H9 (cell line): ENCODE data around the gene YBX1. TPM values are rescaled to one million over a fixed set of nuclear protein-coding genes. Genes with fewer than 3 reads are reported as not detected.
"Not testable (repeated sequence)": the region's sequence is repeated elsewhere in the genome, so short reads cannot be mapped to it uniquely, and the experiment has no call there.

Source experiments
- DNase-seq: peaks from one replicate; pipeline ENCODE4 v3.0.0-alpha.2; 2017
- H2AFZ ChIP-seq: one replicate; pipeline ENCODE4 v1.6.1; 2013; ENCODE audit warnings: mild to moderate bottlenecking, low read length, control low read depth, moderate library complexity
- H2AK5ac ChIP-seq: 2 replicates; pipeline ENCODE4 v1.6.1; 2013; ENCODE audit warnings: low read length, control low read depth, mixed read lengths; ENCODE audit not compliant: insufficient read length
- H2BK120ac ChIP-seq: one replicate; pipeline ENCODE4 v1.6.1; 2013; ENCODE audit warnings: low read depth, mild to moderate bottlenecking, low read length, control low read depth, inconsistent platforms; ENCODE audit not compliant: poor library complexity, severe bottlenecking
- H2BK12ac ChIP-seq: 2 replicates; pipeline ENCODE4 v1.6.1; 2013; ENCODE audit warnings: low read length, control low read depth, mixed read lengths, low read depth; ENCODE audit not compliant: insufficient read length
- H2BK15ac ChIP-seq: 2 replicates; pipeline ENCODE4 v1.6.1; 2013; ENCODE audit warnings: low read depth, low read length, control low read depth
- H2BK20ac ChIP-seq: one replicate; pipeline ENCODE4 v1.6.1; 2013; ENCODE audit warnings: low read depth, mild to moderate bottlenecking, low read length, control low read depth, inconsistent platforms; ENCODE audit not compliant: poor library complexity, severe bottlenecking
- H2BK5ac ChIP-seq: 2 replicates; pipeline ENCODE4 v1.6.1; 2013; ENCODE audit warnings: low read length, control low read depth, mixed read lengths; ENCODE audit not compliant: insufficient read length
- H3K14ac ChIP-seq: 2 replicates; pipeline ENCODE4 v1.6.1; 2013; ENCODE audit warnings: low read length, control low read depth; ENCODE audit not compliant: insufficient read depth
- H3K18ac ChIP-seq: 2 replicates; pipeline ENCODE4 v1.6.1; 2013; ENCODE audit warnings: low read depth, mild to moderate bottlenecking, mixed read lengths, low read length, control low read depth; ENCODE audit not compliant: insufficient read length
- H3K23ac ChIP-seq: 2 replicates; pipeline ENCODE4 v1.6.1; 2013; ENCODE audit warnings: low read length, control low read depth, mixed read lengths, low read depth; ENCODE audit not compliant: insufficient read length
- H3K23me2 ChIP-seq: 2 replicates; pipeline ENCODE4 v1.6.1; 2013; ENCODE audit warnings: low read depth, mild to moderate bottlenecking, mixed read lengths, low read length, control low read depth; ENCODE audit not compliant: insufficient read length, poor library complexity, severe bottlenecking
- H3K27ac ChIP-seq: 2 replicates; pipeline ENCODE4 v1.5.1; 2013; ENCODE audit warnings: low read length, control low read depth, mixed read lengths, low read depth; ENCODE audit not compliant: insufficient read length
- H3K27me3 ChIP-seq: 2 replicates; pipeline ENCODE4 v1.6.1; 2013; ENCODE audit warnings: low read length, control low read depth, inconsistent platforms; ENCODE audit not compliant: insufficient read depth
- H3K4ac ChIP-seq: 2 replicates; pipeline ENCODE4 v1.6.1; 2013; ENCODE audit warnings: low read depth, mild to moderate bottlenecking, control low read depth, inconsistent platforms, low read length, moderate library complexity
- H3K4me1 ChIP-seq: 2 replicates; pipeline ENCODE4 v1.6.1; 2013; ENCODE audit warnings: low read length, control low read depth, inconsistent platforms; ENCODE audit not compliant: insufficient read depth
- H3K4me2 ChIP-seq: 2 replicates; pipeline ENCODE4 v1.6.1; 2013; ENCODE audit warnings: low read length, control low read depth, mixed read lengths; ENCODE audit not compliant: insufficient read length, insufficient read depth
- H3K56ac ChIP-seq: 2 replicates; pipeline ENCODE4 v1.6.1; 2013; ENCODE audit warnings: low read depth, mild to moderate bottlenecking, mixed read lengths, low read length, control low read depth; ENCODE audit not compliant: insufficient read length
- H3K79me1 ChIP-seq: 2 replicates; pipeline ENCODE4 v1.6.1; 2013; ENCODE audit warnings: low read depth, mild to moderate bottlenecking, moderate library complexity, low read length, control low read depth, inconsistent platforms; ENCODE audit not compliant: insufficient read depth, poor library complexity, severe bottlenecking
- H3K79me2 ChIP-seq: 2 replicates; pipeline ENCODE4 v1.6.1; 2013; ENCODE audit warnings: low read length, control low read depth, inconsistent platforms; ENCODE audit not compliant: insufficient read depth
- H3K9ac ChIP-seq: 2 replicates; pipeline ENCODE4 v1.6.1; 2013; ENCODE audit warnings: low read length, control low read depth, mixed read lengths; ENCODE audit not compliant: insufficient read length; ENCODE audit errors: extremely low read depth
- H3K9me3 ChIP-seq: one replicate; pipeline ENCODE4 v1.6.1; 2013; ENCODE audit warnings: low read depth, low read length, inconsistent platforms; ENCODE audit not compliant: control insufficient read depth
- H3T11ph ChIP-seq: one replicate; pipeline ENCODE4 v1.6.1; 2013; ENCODE audit warnings: mild to moderate bottlenecking, low read length, control low read depth, inconsistent platforms
- H4K20me1 ChIP-seq: one replicate; pipeline ENCODE4 v1.6.1; 2013; ENCODE audit not compliant: control insufficient read depth, insufficient read length, insufficient read depth
- H4K5ac ChIP-seq: 2 replicates; pipeline ENCODE4 v1.6.1; 2013; ENCODE audit warnings: low read depth, mild to moderate bottlenecking, mixed read lengths, low read length, control low read depth; ENCODE audit not compliant: insufficient read length
- H4K8ac ChIP-seq: replicated peaks from 2 replicates; pipeline ENCODE4 v1.6.1; 2013; ENCODE audit warnings: low read length, control low read depth, mixed read lengths, low read depth; ENCODE audit not compliant: insufficient read length
- H4K91ac ChIP-seq: 2 replicates; pipeline ENCODE4 v1.6.1; 2013; ENCODE audit warnings: low read depth, mild to moderate bottlenecking, moderate library complexity, mixed read lengths, low read length, control low read depth; ENCODE audit not compliant: insufficient read length
- H3K27ac Mint-ChIP-seq, 3 experiments: 2 replicates in 2 of 3; 3 replicates in 1 of 3; pipeline ENCODE4 v1.8.0; 2020 to 2021; ENCODE audit warnings: mixed read lengths in 3 of 3, mild to moderate bottlenecking in 1 of 3, moderate library complexity in 1 of 3
- H3K27me3 Mint-ChIP-seq: 2 replicates; pipeline ENCODE4 v1.8.0; 2021; ENCODE audit warnings: low read depth, mild to moderate bottlenecking, moderate library complexity, mixed read lengths
- H3K36me3 Mint-ChIP-seq, 3 experiments: 2 replicates in 2 of 3; 3 replicates in 1 of 3; pipeline ENCODE4 v1.8.0; 2020 to 2021; ENCODE audit warnings: low read depth in 3 of 3, mixed read lengths in 3 of 3; ENCODE audit not compliant: insufficient read depth in 1 of 3
- H3K4me1 Mint-ChIP-seq, 2 experiments: 2 replicates each; pipeline ENCODE4 v1.8.0; 2020; ENCODE audit warnings: mixed read lengths in 2 of 2
- H3K4me3 Mint-ChIP-seq, 2 experiments: 2 replicates in 1 of 2; 3 replicates in 1 of 2; pipeline ENCODE4 v1.8.0; 2020 to 2021; ENCODE audit warnings: mild to moderate bottlenecking in 2 of 2, mixed read lengths in 2 of 2, moderate library complexity in 1 of 2
- H3K9me3 Mint-ChIP-seq, 2 experiments: 2 replicates in 1 of 2; 3 replicates in 1 of 2; pipeline ENCODE4 v1.8.0; 2020; ENCODE audit warnings: mild to moderate bottlenecking in 2 of 2, mixed read lengths in 2 of 2, moderate library complexity in 1 of 2
- CTCF ChIP-seq: fragments of 200-600 bp; sonication (generic); conservative IDR thresholded peaks from 3 replicates; pipeline ENCODE4 v1.8.0; 2021; ENCODE audit warnings: antibody characterized with exemption, mild to moderate bottlenecking
- WGBS: extraction: QIAGEN DNeasy Blood & Tissue Kit; methylation state at CpG from one replicate; pipeline ENCODE4 v1.1.7; 2013; ENCODE audit warnings: missing lambda C conversion rate, low lambda C conversion rate, mixed read lengths; ENCODE audit not compliant: insufficient read length; ENCODE audit errors: extremely low coverage; 5-methylcytosine and 5-hydroxymethylcytosine counted together
- total RNA-seq: library from RNA; stranded (reverse); gene quantifications from 2 replicates; pipeline ENCODE4 v1.2.1, GENCODE V29; 2021

Gene YBX1
- total RNA-seq, 1 experiment from 2014 or later: 1,019 TPM

GRCh38 chr1:42723511-42723910 lies 41.3 kb downstream of the YBX1 start:
- Histone ChIP-seq H3K27me3 (no peaks in the 10 kb centered on the region), H4K5ac (no peak overlapping the region), H2BK15ac (no peak overlapping the region), H3K9me3 (no peaks in the 10 kb centered on the region), H4K8ac (no peak overlapping the region), H3K18ac (no peak overlapping the region), H2BK12ac (no peak overlapping the region), H3K79me2 (no peaks in the 10 kb centered on the region), H4K91ac (no peak overlapping the region), H3K4me1 (no peaks in the 10 kb centered on the region), H3K9ac (no peak overlapping the region), H3K27ac (no peak overlapping the region), H2BK120ac (no peak overlapping the region), H4K20me1 (no peaks in the 10 kb centered on the region), H2AFZ (no peak overlapping the region), H3K23ac (no peak overlapping the region), H3T11ph (no peak overlapping the region), H3K23me2 (no peaks in the 10 kb centered on the region), H3K4me2 (no peak overlapping the region), H2BK5ac (no peak overlapping the region), H3K4ac (no peak overlapping the region), H3K79me1 (no peaks in the 10 kb centered on the region), H3K56ac (no peak overlapping the region), H2AK5ac (no peak overlapping the region), H2BK20ac (no peak overlapping the region), H3K14ac (no peak overlapping the region)
- peaks cover 2 to 5% of the 10 kb centered on the region in 2 experiments; a peak in 2 of 5 replicates for H3K9me3 Mint-ChIP-seq
- WGBS: no CpG with 5 or more reads among the region's 6 CpGs
- H3K4me3 Mint-ChIP-seq: no peak overlapping the region
- peaks cover 2 to 10% (median 3%) of the 10 kb centered on the region in 3 experiments; a peak in 2 of 7 replicates for H3K36me3 Mint-ChIP-seq
- no peaks in the 10 kb centered on the region for H3K27me3 Mint-ChIP-seq
- H3K27ac Mint-ChIP-seq: no peak overlapping the region
- DNase-seq: no peak
- no peaks in the 10 kb centered on the region; a peak in 1 of 4 replicates for H3K4me1 Mint-ChIP-seq
- TF ChIP-seq CTCF: no peak

GRCh38 chr1:42725820-42726219 lies 43.6 kb downstream of the YBX1 start:
- not testable (repeated sequence) for DNase-seq, H3K36me3 Mint-ChIP-seq

More at GRCh38 chr1:42725820-42726219, 43.6 kb downstream of the YBX1 start:
- not testable (repeated sequence) for H3K27me3 ChIP-seq, H3K14ac ChIP-seq, H3K56ac ChIP-seq, H3K9ac ChIP-seq, H4K91ac ChIP-seq, H3K9me3 ChIP-seq, H3K27ac ChIP-seq, H3K27me3 Mint-ChIP-seq, H3K79me1 ChIP-seq, H2BK5ac ChIP-seq, H2BK12ac ChIP-seq, H3K4me1 ChIP-seq, H3K23me2 ChIP-seq, H2AK5ac ChIP-seq, H2BK120ac ChIP-seq, H4K8ac ChIP-seq, H3K4me2 ChIP-seq, H3K27ac Mint-ChIP-seq, H3K4me3 Mint-ChIP-seq, H3K4me1 Mint-ChIP-seq, H3K18ac ChIP-seq, H2AFZ ChIP-seq, H3K4ac ChIP-seq, H4K5ac ChIP-seq, H3K79me2 ChIP-seq, H2BK15ac ChIP-seq, H3K9me3 Mint-ChIP-seq, H4K20me1 ChIP-seq, H2BK20ac ChIP-seq, H3T11ph ChIP-seq, H3K23ac ChIP-seq
- WGBS: no CpG with 5 or more reads among the region's 4 CpGs
